Activated CD8-positive, alpha-beta T cell treated with anti-CD3 and anti-CD28 coated beads for 36 hours (primary cell): ENCODE measurements around the gene FBXL14. TPM values are rescaled to one million over a fixed set of nuclear protein-coding genes. Genes with fewer than 3 reads are reported as not detected.

ENCODE experiments used
- ATAC-seq: fragments of 200-7000 bp; cut with Tn5 transposase; one replicate; pipeline ENCODE4 v1.10.0; 2021; ENCODE audit warnings: mild to moderate bottlenecking, moderate library complexity
- CTCF ChIA-PET: fragments of 350-600 bp; sonication (Branson Sonifier 250); formaldehyde crosslinking; loops from one replicate; lab custom pipeline; 2021; ENCODE audit warnings: antibody characterized with exemption; lab: Charles Lee
- POLR2A ChIA-PET: fragments of 350-600 bp; sonication (Branson Sonifier 250); formaldehyde crosslinking; loops from one replicate; lab custom pipeline; 2021; ENCODE audit warnings: antibody characterized with exemption; lab: Charles Lee
- DNase-seq: peaks from one replicate; pipeline ENCODE4 v3.0.0-alpha.2; 2020
- H3K27ac Mint-ChIP-seq: one replicate; pipeline ENCODE4 v1.8.0; 2021; ENCODE audit warnings: mild to moderate bottlenecking, mixed read lengths
- H3K27me3 Mint-ChIP-seq: one replicate; pipeline ENCODE4 v1.8.0; 2021; ENCODE audit warnings: mixed read lengths
- H3K36me3 Mint-ChIP-seq: one replicate; pipeline ENCODE4 v1.8.0; 2021; ENCODE audit warnings: low read depth, mixed read lengths
- H3K4me1 Mint-ChIP-seq: one replicate; pipeline ENCODE4 v1.8.0; 2021; ENCODE audit warnings: low read depth, mixed read lengths
- H3K4me3 Mint-ChIP-seq: one replicate; pipeline ENCODE4 v1.8.0; 2021; ENCODE audit warnings: mild to moderate bottlenecking, moderate library complexity, mixed read lengths
- H3K9me3 Mint-ChIP-seq: one replicate; pipeline ENCODE4 v1.8.0; 2021; ENCODE audit warnings: mixed read lengths
- CTCF ChIP-seq: fragments of 200-600 bp; IDR thresholded peaks from one replicate; pipeline ENCODE4 v1.8.0; 2022; ENCODE audit warnings: antibody characterized with exemption, mild to moderate bottlenecking
- intact Hi-C: fragments of 100-400 bp; cut with micrococcal nuclease; formaldehyde crosslinking; loops from one replicate; pipeline ENCODE4 v1.10.0; 2022
- total RNA-seq, 2 experiments: library from RNA; stranded (reverse); gene quantifications; one replicate each; pipeline ENCODE4 v1.2.3, GENCODE V29; 2021

The FBXL14 gene
- 10 to 100 TPM; 23.3 to 25.1 TPM for total RNA-seq

GRCh38 chr12:1594261-1595025, at the start of gene FBXL14:
Gene FBXL14 (minus strand): TSS chr12:1594581. CDS start chr12:1594066, 515 bp downstream.
- peak within 1 kb of the TSS; percentile 95 for H3K4me3 Mint-ChIP-seq
- peak within 1 kb of the TSS; percentile 88 for H3K27ac Mint-ChIP-seq
- H3K27me3 Mint-ChIP-seq, result no peaks in the 10 kb centered on the region
- DNase-seq (peak; percentile 92), ATAC-seq (peak; percentile 64)
- H3K36me3 Mint-ChIP-seq, result peaks cover 26% of the 10 kb centered on the region
- CTCF ChIA-PET, result interaction anchor here (1.2 to 3.7 kb wide), 5 partner anchors 8 to 477 kb away, joined by 4 to 33 read pairs (median 25); no protein-coding TSS in a partner anchor
- peaks cover 29% of the 10 kb centered on the region for H3K4me1 Mint-ChIP-seq
- H3K9me3 Mint-ChIP-seq, result no peaks in the 10 kb centered on the region
- TF ChIP-seq CTCF, result no peak
- POLR2A ChIA-PET, result interaction anchor here (0.6 to 2.4 kb wide), 4 partner anchors 8 to 930 kb away, joined by 3 to 27 read pairs (median 6); no protein-coding TSS in a partner anchor
- intact Hi-C loops, result loop anchor here (5.0 kb wide), 1 partner anchor 62 kb away; no protein-coding TSS in a partner anchor

- Mint-ChIP-seq H3K27me3 (peaks cover 5% of the 10 kb centered on the region), H3K4me1 (no peaks in the 10 kb centered on the region), H3K4me3 (no peak overlapping the region), H3K9me3 (no peaks in the 10 kb centered on the region), H3K27ac (no peak overlapping the region), H3K36me3 (no peaks in the 10 kb centered on the region)
- ChIA-PET POLR2A (no interaction called here), CTCF (interaction anchor here (1.1 to 15.4 kb wide), 5 partner anchors 9 to 296 kb away, joined by 3 to 456 read pairs (median 7); partner anchors contain the start of gene WNT5B)
- no peak for TF ChIP-seq CTCF
- intact Hi-C loops, result no loop called here
- ATAC-seq (no peak), DNase-seq (no peak)
Observed at GRCh38 chr12:1643905-1644533, 49.6 kb upstream of the FBXL14 start.

- ATAC-seq, result no peak
- H3K9me3 Mint-ChIP-seq, result no peaks in the 10 kb centered on the region
- POLR2A ChIA-PET, result no interaction called here
- no peak overlapping the region for H3K27ac Mint-ChIP-seq
- H3K36me3 Mint-ChIP-seq, result no peaks in the 10 kb centered on the region
- no peak for DNase-seq
- no peak for TF ChIP-seq CTCF
- no peaks in the 10 kb centered on the region for H3K4me1 Mint-ChIP-seq
- CTCF ChIA-PET, result interaction anchor here (0.6 to 15.4 kb wide), 4 partner anchors 8 to 1641 kb away, joined by 3 to 456 read pairs (median 12); no protein-coding TSS in a partner anchor
- H3K27me3 Mint-ChIP-seq, result peaks cover 2% of the 10 kb centered on the region
- H3K4me3 Mint-ChIP-seq, result no peak overlapping the region
- intact Hi-C loops, result no loop called here
Observed at GRCh38 chr12:1643043-1643442, 48.7 kb upstream of the FBXL14 start.

GRCh38 chr12:1642513-1642912, 48.1 kb upstream of the FBXL14 start:
- no peak overlapping the region for H3K27ac Mint-ChIP-seq
- H3K27me3 Mint-ChIP-seq, result peaks cover 2% of the 10 kb centered on the region
- H3K4me1 Mint-ChIP-seq, result no peaks in the 10 kb centered on the region
- H3K36me3 Mint-ChIP-seq, result no peaks in the 10 kb centered on the region
- no peak for DNase-seq
- ChIA-PET POLR2A (no interaction called here), CTCF (interaction anchor here (0.6 to 3.4 kb wide), 3 partner anchors 8 to 1641 kb away, joined by 3 to 20 read pairs (median 3); no protein-coding TSS in a partner anchor)
- no peaks in the 10 kb centered on the region for H3K9me3 Mint-ChIP-seq
- H3K4me3 Mint-ChIP-seq, result no peak overlapping the region
- no peak for ATAC-seq
- intact Hi-C loops, result no loop called here
- no peak for TF ChIP-seq CTCF
